A673 (cell line): Measurements from ENCODE around the gene GPR37. TPM values are rescaled to one million over a fixed set of nuclear protein-coding genes. Genes with fewer than 3 reads are reported as not detected.

Source experiments
- BruUV-seq: library from RNA; stranded (reverse); fragments of 400-500 nt; replicated peaks from 2 replicates; lab custom pipeline; 2021; lab: Mats Ljungman, UMichigan
- CTCF ChIA-PET: fragments of 300-600 bp; sonication (Branson Sonifier 250); formaldehyde crosslinking; loops from one replicate; lab custom pipeline; 2022; ENCODE audit warnings: antibody characterized with exemption; lab: Charles Lee
- POLR2A ChIA-PET: fragments of 300-600 bp; sonication (Branson Sonifier 250); formaldehyde crosslinking; loops from one replicate; lab custom pipeline; 2022; ENCODE audit warnings: antibody characterized with exemption; ENCODE audit not compliant: low non-redundant PET; lab: Charles Lee
- DNase-seq: peaks from one replicate; pipeline ENCODE4 v3.0.0-alpha.2; 2015; ENCODE audit warnings: low spot score
- H3K27ac ChIP-seq: fragments of 200-600 bp; sonication (generic); 2 replicates; pipeline ENCODE4 v1.5.1; 2016; ENCODE audit warnings: mixed run types, low read depth, mild to moderate bottlenecking, mixed read lengths, antibody characterized with exemption, low read length; ENCODE audit not compliant: poor library complexity, severe bottlenecking
- H3K27me3 ChIP-seq: fragments of 200-600 bp; sonication (generic); replicated peaks from 2 replicates; pipeline ENCODE4 v1.6.1; 2017; ENCODE audit warnings: mixed run types, low read depth, mild to moderate bottlenecking, mixed read lengths, antibody characterized with exemption, low read length; ENCODE audit not compliant: insufficient read depth, poor library complexity
- H3K36me3 ChIP-seq: fragments of 200-600 bp; sonication (generic); 2 replicates; pipeline ENCODE4 v1.6.1; 2016; ENCODE audit warnings: mixed run types, mild to moderate bottlenecking, mixed read lengths, antibody characterized with exemption, low read length; ENCODE audit not compliant: insufficient read depth, poor library complexity, severe bottlenecking
- H3K4me1 ChIP-seq: fragments of 200-600 bp; sonication (generic); 2 replicates; pipeline ENCODE4 v1.6.1; 2017; ENCODE audit warnings: mixed run types, mild to moderate bottlenecking, mixed read lengths, antibody characterized with exemption, low read length; ENCODE audit not compliant: insufficient read depth, poor library complexity, severe bottlenecking
- H3K4me3 ChIP-seq: fragments of 200-600 bp; sonication (generic); 2 replicates; pipeline ENCODE4 v1.5.1; 2016; ENCODE audit warnings: low read depth, mixed run types, mild to moderate bottlenecking, mixed read lengths, low read length; ENCODE audit not compliant: poor library complexity, severe bottlenecking
- H3K9me3 ChIP-seq: fragments of 200-600 bp; sonication (generic); 2 replicates; pipeline ENCODE4 v1.6.1; 2016; ENCODE audit warnings: mixed run types, low read depth, mild to moderate bottlenecking, mixed read lengths, antibody characterized with exemption, low read length; ENCODE audit not compliant: poor library complexity, severe bottlenecking
- EZH2 ChIP-seq: fragments of 200-600 bp; sonication (generic); IDR thresholded peaks from 2 replicates; pipeline ENCODE4 v1.6.1; 2017; ENCODE audit warnings: borderline replicate concordance, low read depth, mild to moderate bottlenecking, mixed read lengths, antibody characterized with exemption, low read length; ENCODE audit not compliant: poor library complexity, severe bottlenecking
- intact Hi-C: fragments of 100-400 bp; cut with micrococcal nuclease; formaldehyde crosslinking; loops from one replicate; pipeline ENCODE4 v1.10.0; 2022; ENCODE audit not compliant: unreplicated experiment
- total RNA-seq: library from RNA; stranded (reverse); gene quantifications from 2 replicates; pipeline ENCODE4 v1.2.3, GENCODE V29; 2021
- TF ChIP-seq, protein P1 (sequence below): fragments of 300-800, 200-600 bp; sonication (generic); conservative IDR thresholded peaks from 2 replicates; pipeline ENCODE4 v1.5.1; 2017; ENCODE audit warnings: low read depth, mild to moderate bottlenecking, antibody characterized with exemption, low read length, moderate library complexity, mixed read lengths

Gene GPR37
- total RNA-seq, 1 experiment from 2014 or later = 0.67 TPM

DNA sequence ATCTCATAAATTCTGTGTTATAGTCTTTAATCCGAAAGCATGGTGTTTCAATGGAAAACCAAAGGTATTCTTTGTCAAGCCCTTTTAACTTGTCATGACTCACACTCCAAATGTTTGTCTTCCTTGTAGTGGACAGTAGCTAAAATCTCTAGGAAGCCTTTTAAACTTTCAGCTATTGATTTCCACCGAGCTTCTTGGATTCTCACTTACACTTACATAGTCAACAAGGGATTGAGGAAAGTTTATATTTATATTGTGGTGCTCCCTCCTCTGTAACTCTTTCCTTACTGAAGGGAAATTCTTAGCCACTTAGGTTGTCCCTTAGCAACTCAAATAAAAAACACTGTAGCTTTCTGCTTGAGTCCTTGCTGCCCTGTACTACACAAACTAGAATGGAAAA is 31.2 kb upstream of the GPR37 start:
- H3K9me3 ChIP-seq = no peaks in the 10 kb centered on the region
- intact Hi-C loops = no loop called here
- ChIA-PET POLR2A (no interaction called here), CTCF (no interaction called here)
- DNase-seq = no peak
- BruUV-seq = no TSS peak
- H3K4me1 ChIP-seq = no peaks in the 10 kb centered on the region
- no peak for TF ChIP-seq EZH2
- TF ChIP-seq, protein P1, sequence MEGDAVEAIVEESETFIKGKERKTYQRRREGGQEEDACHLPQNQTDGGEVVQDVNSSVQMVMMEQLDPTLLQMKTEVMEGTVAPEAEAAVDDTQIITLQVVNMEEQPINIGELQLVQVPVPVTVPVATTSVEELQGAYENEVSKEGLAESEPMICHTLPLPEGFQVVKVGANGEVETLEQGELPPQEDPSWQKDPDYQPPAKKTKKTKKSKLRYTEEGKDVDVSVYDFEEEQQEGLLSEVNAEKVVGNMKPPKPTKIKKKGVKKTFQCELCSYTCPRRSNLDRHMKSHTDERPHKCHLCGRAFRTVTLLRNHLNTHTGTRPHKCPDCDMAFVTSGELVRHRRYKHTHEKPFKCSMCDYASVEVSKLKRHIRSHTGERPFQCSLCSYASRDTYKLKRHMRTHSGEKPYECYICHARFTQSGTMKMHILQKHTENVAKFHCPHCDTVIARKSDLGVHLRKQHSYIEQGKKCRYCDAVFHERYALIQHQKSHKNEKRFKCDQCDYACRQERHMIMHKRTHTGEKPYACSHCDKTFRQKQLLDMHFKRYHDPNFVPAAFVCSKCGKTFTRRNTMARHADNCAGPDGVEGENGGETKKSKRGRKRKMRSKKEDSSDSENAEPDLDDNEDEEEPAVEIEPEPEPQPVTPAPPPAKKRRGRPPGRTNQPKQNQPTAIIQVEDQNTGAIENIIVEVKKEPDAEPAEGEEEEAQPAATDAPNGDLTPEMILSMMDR = no peak
- H3K27ac ChIP-seq = no peak overlapping the region
- no peak overlapping the region for H3K4me3 ChIP-seq
- H3K27me3 ChIP-seq = no peaks in the 10 kb centered on the region
- H3K36me3 ChIP-seq = no peaks in the 10 kb centered on the region

DNA sequence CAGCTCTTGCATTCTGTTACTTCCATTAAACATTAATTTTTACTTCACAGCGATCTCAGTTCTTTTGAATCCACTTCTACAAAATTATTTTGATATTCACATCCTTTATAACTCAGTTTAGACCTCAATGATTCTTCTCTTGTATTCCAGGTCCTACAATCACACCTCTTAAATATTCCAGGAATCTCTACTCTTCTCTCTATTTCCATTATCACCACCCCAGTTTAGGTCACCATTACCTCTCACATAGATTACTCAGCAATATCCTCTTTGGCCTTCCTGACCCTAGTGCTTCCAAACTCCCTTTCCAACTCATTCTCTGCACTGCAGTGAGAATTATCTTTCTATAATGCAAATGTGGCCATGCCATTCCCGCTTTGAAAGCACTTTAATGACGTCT is 27.1 kb upstream of the GPR37 start:
- Histone ChIP-seq H3K4me3 (no peak overlapping the region), H3K27ac (no peak overlapping the region), H3K4me1 (no peaks in the 10 kb centered on the region), H3K27me3 (no peaks in the 10 kb centered on the region), H3K9me3 (no peaks in the 10 kb centered on the region), H3K36me3 (no peaks in the 10 kb centered on the region)
- CTCF ChIA-PET = no interaction called here
- DNase-seq = no peak
- TF ChIP-seq, protein P1 = no peak
- TF ChIP-seq EZH2 = no peak
- no TSS peak for BruUV-seq
- POLR2A ChIA-PET = no interaction called here
- intact Hi-C loops = no loop called here

DNA sequence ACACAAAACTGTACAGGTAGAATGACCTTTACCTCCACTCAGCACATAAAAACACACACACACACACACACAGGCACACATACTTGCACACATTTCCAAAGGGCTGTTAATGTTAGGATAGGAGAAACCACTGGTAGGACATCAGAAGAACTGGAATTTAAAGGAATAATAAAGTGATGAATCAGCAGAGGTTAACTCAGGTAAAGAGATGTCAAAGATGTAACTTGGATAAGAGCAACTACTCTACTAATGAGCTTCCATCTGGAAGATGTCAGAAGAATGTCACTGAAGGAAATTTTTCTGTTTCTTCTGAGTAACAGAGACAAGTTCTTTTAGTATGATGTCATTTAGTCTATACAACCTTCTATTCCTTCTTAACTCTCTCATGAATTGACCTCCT is 26.4 kb upstream of the GPR37 start:
- Histone ChIP-seq H3K4me1 (no peaks in the 10 kb centered on the region), H3K27ac (no peak overlapping the region), H3K4me3 (no peak overlapping the region), H3K27me3 (no peaks in the 10 kb centered on the region), H3K36me3 (no peaks in the 10 kb centered on the region), H3K9me3 (no peaks in the 10 kb centered on the region)
- intact Hi-C loops = no loop called here
- ChIA-PET CTCF (no interaction called here), POLR2A (no interaction called here)
- no peak for DNase-seq
- BruUV-seq = no TSS peak
- TF ChIP-seq EZH2 = no peak
- TF ChIP-seq, protein P1 = no peak
